ENCODE data around the gene FCF1. TPM values are rescaled to one million over a fixed set of nuclear protein-coding genes. Genes with fewer than 3 reads are reported as not detected.
A peak's percentile ranks its signal among the peaks of the same experiment; 100 is the strongest.

FCF1 gene
- total and polyA plus RNA-seq, 2 of the 4 experiments (the other 2 are of a cell fraction) = 37.1 to 45.5 TPM

GRCh38 chr14:74697011-74697410, 15.9 kb upstream of the FCF1 start:
- TF ChIP-seq MAZ (IDR thresholded peaks at IDR 0.05; ENCODE audit: borderline replicate concordance, low read depth, low read length) = no peak
- intact Hi-C loops (cut with micrococcal nuclease) (no loop called here), dilution Hi-C loops (cut with HindIII; ENCODE audit: low sequenced_read_pairs, unreplicated experiment) (no loop called here), in situ Hi-C loops (cut with MboI; ENCODE audit: low sequenced_read_pairs) (no loop called here)
- Histone ChIP-seq H2BK5ac (ENCODE audit: low read depth, low read length, poor library complexity, severe bottlenecking) (peak overlapping the region; percentile 73), H4K20me1 (ENCODE audit: insufficient read depth, low read length) (peaks cover 31% of the 10 kb centered on the region; the same call in 1 of the 2 replicates), H2AK9ac (replicated peaks; ENCODE audit: low read depth, low read length, poor library complexity) (no peak overlapping the region), H3K23ac (ENCODE audit: low read depth, low read length) (peak overlapping the region; percentile 14; the same call in 1 of the 2 replicates), H4K8ac (ENCODE audit: low read depth in 2 of 2, low read length in 2 of 2) (peak overlapping the region in 1 of 2 experiments; percentile 66; a peak in 2 of 4 replicates), H3K18ac (ENCODE audit: low read depth, low read length) (peak overlapping the region; percentile 86; the same call in 1 of the 2 replicates), H3K56ac (ENCODE audit: extremely low read depth, insufficient read depth, low read length) (no peak overlapping the region; the same call in 1 of the 2 replicates), H2AFZ (replicated peaks; ENCODE audit: low read length, poor library complexity) (no peak overlapping the region), H3K36me3 (ENCODE audit: control insufficient read depth, insufficient read depth, low read length) (no peaks in the 10 kb centered on the region; the same call in 1 of the 2 replicates), H4K91ac (ENCODE audit: insufficient read depth, low read depth, low read length) (no peak overlapping the region), H2BK20ac (ENCODE audit: low read depth, low read length) (peak overlapping the region; percentile 51; the same call in 1 of the 2 replicates), H3K14ac (replicated peaks; ENCODE audit: low read depth, low read length) (peak overlapping the region; percentile 87), H3K27ac (ENCODE audit: insufficient read depth, low read length) (no peak overlapping the region; the same call in 1 of the 2 replicates), H3K4me2 (ENCODE audit: low read depth, low read length) (peak overlapping the region; percentile 53; the same call in 1 of the 2 replicates), H3K27me3 (ENCODE audit: control insufficient read depth, insufficient read depth, low read length) (no peaks in the 10 kb centered on the region), H3K79me1 (ENCODE audit: low read depth in 1 of 2, low read length in 2 of 2) (peaks cover 54 to 79% of the 10 kb centered on the region in 2 experiments), H3K4ac (ENCODE audit: low read depth, low read length) (peak overlapping the region; percentile 36; the same call in 1 of the 2 replicates), H3K9ac (ENCODE audit: low read depth, low read length) (no peak overlapping the region), H3K9me1 (ENCODE audit: insufficient read depth, low read length) (peaks cover 25% of the 10 kb centered on the region), H2BK120ac (ENCODE audit: low read depth, low read length) (0 out of 2 replicates have a peak overlapping the region, but pooled peaks have one; percentile 13), H2AK5ac (ENCODE audit: low read depth, low read length) (peak overlapping the region; percentile 85), H3K4me3 (ENCODE audit: insufficient read depth, low read depth, low read length) (no peak overlapping the region), H4K5ac (ENCODE audit: low read depth, low read length) (peak overlapping the region; percentile 27; the same call in 1 of the 2 replicates), H3K9me3 (ENCODE audit: control insufficient read depth, insufficient read depth, low read length) (no peaks in the 10 kb centered on the region), H2BK15ac (ENCODE audit: low read depth, low read length) (no peak overlapping the region; the same call in 2 of the 3 replicates), H3K4me1 (ENCODE audit: control insufficient read depth, insufficient read depth, low read length) (peaks cover 11% of the 10 kb centered on the region)
- DNase-seq = no peak
- ChIA-PET CTCF (interaction anchor here (0.5 kb wide), 1 partner anchor 20 kb away, joined by 3 read pairs; no protein-coding TSS in a partner anchor), POLR2A (ENCODE audit: unreplicated experiment) (no interaction called here)
- BruUV-seq (replicated peaks) = no TSS peak
- WGBS, 2 experiments (ENCODE audit: extremely low coverage in 2 of 2, insufficient read length in 1 of 2) = no CpG with 5 or more reads among the region's 1 CpG
- peak; percentile 24; the same call in 1 of the 2 replicates for ATAC-seq (ENCODE audit: low read depth)
